ENCODE measurements around the gene ASB7.
A peak's percentile ranks its signal among the peaks of the same experiment; 100 is the strongest.

ASB7 gene

DNA sequence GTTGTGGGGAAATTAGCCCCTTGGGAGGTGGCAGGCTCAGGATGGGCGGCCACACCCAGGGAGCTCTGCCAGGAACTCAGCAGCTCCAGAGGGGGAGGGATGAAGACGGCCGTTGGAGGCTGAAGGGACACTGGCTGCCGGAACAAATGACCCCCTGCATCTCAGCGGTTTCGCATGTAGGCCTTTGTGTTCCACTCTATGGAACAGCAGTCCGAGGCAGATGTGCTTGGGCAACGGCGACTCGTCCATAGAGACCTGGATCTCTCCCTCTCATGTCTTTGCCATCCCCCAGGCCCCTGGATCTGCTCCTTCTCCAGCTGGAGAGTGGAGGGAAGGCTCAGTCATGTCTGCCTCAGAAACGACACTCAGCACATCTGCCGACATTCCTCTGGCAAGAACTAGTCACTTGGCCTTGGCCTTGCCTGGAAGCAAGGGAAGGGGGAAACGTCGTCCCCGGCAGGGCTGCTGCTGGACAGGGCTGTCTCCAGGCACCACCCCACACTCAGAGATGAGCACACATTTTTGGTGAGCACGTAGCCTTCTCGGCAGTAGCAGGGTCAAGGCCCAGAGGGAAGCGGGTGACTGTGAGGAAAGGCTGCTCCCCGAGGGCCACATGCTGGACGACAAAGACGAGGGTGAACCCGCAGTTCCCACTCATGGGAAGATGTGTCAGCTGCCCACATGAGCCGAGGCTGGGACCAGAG lies 83.8 kb downstream of the ASB7 start:
- no peak for DNase-seq (ENCODE audit: low read depth)

DNA sequence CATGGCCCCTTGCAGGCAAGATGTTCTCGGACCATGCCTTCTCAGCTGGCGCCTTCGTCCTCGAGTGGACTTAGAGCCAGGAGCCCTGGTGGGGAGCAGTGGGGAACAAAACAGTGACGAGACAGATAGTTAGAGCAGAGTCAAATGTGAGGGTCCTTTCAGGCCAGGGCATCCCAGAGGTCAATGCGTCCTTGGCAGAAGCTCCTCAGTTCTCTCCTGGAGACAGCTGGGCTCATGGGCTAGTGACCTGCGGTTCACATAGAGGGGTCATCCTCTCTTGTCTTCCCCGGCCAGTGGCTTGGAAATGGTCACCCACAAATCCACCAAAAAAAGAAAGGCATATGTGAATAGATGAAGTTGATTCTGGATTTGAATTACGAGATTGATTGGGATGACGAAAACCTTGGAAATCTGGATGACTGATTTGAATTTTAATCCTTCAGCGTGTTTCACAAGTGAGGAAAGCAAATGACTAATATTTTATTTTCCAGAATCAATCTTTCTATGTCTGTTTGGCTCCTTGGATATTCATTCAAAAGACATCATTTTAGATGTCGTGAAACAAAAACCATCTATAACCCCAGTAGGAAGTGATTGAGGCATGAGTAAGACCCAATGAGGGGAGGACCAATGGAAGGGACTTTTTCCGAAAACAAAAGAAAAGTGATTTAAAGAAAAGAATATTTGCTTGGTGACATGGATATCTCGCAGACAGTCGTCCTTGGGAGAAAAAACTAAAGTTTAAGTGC lies 84.5 kb downstream of the ASB7 start:
- peak; percentile 58 for DNase-seq (ENCODE audit: low read depth)

DNA sequence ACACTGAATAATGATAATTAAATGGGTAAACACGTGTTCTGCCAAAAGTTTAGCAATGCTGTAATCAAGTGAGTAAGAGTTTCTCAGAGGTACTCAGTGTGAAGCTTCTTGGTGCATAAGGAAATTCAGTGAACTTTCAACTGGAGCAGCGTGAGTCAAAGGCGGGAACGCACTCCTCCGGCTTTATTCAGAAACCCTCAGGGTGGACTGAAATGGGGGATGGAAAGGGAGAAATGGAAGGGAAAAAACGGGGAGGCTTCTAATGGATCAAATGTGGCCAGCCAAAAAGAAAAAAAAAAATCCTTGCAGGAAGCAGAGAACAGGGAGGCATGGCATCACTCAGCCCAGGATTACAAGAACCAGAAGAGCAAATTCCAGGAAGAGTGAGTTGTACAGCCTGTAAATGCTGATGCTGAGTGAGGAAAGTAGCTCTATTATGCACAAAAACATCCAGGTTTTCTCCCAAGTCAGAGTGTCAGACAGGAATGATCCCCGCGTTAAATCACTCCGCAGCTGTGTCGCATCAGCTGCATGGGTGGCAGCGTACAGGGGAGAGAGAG lies 85.3 kb downstream of the ASB7 start:
- DNase-seq (ENCODE audit: low read depth), result peak; percentile 78

DNA sequence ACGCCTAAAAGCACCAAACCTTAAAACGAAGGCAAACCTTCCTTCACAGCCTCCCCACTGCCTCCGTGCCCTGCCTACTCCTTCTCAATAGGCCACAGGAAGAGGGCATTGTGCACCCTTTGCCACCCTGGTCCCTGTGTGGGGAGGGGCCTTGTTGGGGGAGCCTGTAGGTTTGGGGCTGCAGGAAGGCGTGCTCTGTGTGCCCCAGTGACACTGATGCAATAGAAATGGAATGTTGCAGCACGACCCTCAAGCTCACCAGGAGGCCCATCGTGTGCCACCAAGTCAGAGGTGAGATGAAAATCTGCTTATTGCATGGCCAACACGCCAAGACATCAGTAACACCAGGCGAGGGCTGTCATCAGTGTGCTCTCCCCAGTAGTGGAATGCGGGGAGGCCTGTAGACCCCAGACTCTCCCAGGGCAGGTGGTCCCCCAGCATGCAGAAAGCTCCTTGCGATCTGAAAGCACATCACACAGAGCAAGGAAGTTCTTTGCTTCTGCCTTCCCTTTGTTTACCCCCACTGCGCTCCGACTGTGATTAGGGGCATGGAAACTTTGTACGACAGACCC lies 86.2 kb downstream of the ASB7 start:
- DNase-seq (ENCODE audit: low read depth), result no peak

DNA sequence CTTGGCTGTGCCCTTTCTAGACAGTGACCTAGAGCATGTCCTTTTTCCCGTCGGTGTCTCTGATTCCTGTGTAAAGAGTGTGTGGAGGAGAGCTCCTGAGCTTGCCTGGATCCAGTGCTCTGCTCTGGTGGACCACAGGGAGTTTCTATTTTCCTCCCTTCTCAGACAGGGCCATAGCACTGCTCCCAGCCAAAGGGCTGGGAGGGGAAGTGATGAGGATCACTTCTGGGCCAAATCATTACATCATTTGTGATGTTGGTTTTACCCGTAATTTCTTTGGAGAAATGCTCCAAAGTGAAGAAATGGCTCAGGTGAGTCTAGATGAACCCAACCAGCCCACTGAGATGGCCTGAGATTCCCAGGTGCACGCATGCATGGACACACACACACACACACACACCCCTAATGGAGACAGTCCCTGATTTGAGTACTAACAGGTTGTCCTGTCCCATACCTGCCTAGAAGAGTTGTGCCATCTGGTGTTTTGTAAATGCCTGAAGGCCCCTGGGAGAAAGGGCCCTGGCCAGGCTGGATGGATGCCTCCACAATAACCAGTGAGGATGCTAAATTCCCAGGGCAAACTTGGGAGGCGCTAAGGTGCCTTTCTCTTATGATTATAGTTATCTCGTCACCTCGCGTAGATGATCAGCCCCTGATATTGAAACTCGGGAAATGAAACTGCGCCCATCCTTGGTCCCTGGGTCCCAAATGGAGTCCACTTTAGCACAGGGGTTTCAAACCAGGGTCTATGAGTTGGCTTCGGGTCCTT lies 86.9 kb downstream of the ASB7 start:
- DNase-seq (ENCODE audit: low read depth), result no peak

DNA sequence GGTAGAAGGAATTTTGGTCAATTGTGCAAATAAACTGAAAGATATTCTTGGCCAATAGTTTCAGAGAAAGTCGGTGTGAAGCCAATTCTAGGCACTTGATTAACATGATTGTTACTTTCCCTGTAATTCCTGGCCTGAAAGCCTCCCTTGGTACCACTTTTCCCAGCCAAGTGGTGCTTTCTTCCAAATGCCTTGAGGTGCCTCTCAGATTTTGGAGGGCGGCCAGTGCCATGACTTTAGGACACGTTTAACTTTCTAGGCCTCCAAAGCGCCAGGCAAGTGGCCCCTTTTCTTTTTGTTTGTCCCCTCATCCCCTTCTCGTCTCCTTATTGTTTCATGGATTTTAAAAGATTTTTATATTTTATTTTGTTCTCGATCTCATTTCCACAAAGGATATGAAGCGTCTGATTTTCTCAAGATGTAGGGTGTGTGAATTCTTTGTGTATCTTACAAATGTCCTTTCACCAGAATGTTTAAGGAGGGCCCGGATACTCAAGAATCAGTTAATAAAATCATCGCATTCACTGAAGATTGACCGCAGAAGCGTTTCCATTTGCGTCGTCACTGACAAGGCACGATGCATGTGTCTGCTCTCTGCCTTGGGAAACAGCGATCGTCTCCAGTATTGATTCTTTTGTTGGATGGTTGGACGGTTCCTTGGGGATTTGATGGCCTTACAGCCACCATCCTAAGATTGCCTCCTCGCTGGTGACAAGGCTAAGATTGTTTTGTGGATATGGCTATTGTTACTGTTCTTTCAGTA lies 87.8 kb downstream of the ASB7 start:
- DNase-seq (ENCODE audit: low read depth), result no peak

DNA sequence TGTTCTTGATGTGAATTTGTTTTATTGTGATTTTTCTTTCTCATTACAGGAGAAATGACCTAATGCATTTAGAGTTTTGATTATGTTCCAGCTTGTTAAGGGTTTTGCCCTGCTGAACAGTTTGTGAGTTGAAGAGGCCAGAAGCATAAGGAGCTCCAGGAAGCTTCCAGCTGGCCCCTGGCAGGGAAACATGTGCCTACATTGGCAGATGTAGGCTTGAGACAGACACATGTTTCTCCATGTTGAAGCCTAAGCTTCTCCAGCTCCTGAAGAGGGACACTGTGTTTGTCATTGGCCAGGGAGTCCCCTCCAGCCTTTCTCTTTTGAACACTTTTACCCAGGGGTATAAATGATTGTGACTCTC lies 88.4 kb downstream of the ASB7 start:
- DNase-seq (ENCODE audit: low read depth), result no peak

DNA sequence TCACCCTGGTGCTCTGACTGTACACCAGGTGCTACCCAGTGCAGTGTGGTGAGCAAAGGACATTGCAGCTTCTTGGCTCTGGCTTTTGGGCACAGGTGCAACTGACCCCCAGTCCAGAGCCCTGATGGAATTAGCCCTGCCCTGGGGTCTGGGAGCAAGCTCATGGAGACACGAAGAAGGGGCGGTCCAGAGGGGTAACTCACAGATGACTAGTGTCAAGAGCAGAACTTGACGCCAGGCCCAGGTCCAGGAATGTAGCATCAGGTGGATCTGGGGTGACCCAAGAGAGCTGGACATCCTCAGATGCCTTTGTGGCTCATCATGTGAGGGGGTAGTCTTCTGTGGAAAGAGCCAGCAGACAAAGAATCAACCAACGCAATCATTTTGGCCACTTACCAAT lies 88.9 kb downstream of the ASB7 start:
- no peak for DNase-seq (ENCODE audit: low read depth)

DNA sequence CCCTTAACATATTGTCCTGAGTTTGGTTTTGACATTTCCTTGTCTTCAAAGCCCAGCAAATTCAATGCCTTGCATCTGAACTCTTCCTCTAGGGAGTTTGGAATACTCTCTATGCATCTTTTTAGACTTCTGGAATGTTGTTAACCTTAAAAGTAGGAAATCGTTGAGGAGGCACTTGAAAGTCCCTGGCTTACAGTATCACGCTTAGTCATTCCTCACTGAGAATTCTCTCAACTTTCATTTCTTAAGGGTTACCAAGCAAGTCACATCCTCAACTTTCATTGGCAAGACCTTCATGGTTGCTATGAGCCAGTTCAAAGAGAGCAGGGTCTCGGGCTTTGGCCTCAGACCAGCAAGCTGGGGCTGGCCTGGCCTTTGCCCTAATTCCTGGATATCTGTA lies 89.9 kb downstream of the ASB7 start:
- peak; percentile 58 for DNase-seq (ENCODE audit: low read depth)

DNA sequence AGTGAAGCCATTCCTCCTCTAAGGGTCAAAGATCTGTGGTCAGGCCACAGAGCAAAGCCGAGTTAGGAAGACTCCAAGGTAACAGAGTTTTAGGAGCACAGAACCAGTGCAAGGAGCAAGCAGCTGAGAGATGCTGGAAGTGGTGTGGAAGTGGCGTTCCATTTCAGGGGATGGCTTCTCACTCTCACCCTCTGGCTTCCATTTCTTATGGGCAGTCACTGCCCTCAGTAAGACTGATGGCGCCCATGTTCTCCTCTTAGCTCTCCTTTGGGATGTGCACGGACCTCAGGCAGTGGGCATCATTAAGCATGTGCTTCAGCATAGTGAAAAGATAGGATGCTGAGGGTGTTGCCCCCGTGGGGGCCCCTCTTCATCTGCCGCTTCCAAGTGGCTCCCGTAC lies 90.3 kb downstream of the ASB7 start:
- DNase-seq (ENCODE audit: low read depth), result no peak

DNA sequence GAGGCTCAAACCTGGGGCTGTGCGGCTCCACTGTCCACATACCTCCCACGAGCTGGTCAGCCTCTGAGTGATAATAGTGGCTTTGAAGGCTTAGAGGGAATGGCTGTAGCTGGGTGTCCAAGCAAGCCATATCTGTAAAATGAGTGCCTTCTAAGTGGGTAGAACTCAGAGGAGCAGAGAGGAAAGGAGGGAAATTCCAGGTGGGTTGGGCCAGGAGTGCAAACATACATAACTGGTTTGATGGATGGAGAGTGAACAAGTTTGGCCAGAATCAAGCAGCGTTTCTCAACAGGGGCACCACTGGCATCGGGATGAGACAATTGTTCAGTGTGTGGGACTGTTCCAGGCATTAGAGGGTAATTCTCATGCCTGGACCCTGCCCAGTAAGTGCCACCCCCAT lies 91.1 kb downstream of the ASB7 start:
- no peak for DNase-seq (ENCODE audit: low read depth)

DNA sequence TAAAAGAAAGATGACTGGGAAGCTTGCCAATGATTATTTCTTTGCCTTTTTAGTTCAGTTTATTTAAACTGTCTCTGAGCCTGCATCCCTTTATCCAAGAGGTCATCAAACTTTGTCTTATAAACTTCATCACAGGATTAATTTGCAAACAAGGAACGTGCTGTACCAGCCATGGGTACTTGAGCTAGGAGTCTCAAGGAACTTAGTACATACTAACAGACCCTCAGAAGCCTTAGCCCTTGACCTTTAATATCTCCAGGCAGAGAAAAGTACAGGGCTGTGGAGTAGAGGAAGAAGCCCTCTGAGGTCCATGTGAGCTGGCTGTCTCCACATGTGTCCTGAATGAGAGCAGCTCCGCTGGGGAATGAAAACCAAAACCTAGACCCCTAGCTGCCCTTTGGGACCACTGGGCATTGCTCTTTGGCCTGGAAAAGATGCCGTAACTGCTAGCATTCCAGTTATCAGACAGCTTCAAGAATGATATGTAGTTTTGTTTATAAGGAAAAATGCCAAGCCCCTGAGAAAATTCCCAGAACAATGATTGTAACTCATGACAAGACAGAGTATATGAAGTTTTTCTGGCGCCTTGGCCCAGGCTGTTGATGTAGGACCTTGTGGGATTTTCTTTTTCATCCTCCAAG lies 92.1 kb downstream of the ASB7 start:
- DNase-seq (ENCODE audit: low read depth), result peak; percentile 17

DNA sequence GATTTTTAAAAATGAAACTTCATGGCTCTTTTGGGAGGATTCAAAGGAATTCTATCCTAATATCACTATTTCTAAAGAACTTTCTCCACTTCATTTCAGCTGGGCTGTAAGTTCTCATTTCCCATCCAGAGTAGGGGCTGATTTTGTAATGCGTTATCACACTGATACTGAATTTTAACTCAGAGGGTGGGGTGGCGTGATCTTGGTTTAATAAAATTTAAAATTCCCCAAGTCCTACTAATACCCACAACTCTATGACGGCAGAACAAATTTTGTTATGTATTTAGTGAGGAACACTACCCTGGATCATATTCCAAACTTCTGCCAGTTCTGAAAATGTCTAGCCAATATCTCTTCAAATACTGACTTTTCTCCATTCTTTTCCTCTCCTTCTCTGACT lies 92.7 kb downstream of the ASB7 start:
- no peak for DNase-seq (ENCODE audit: low read depth)

DNA sequence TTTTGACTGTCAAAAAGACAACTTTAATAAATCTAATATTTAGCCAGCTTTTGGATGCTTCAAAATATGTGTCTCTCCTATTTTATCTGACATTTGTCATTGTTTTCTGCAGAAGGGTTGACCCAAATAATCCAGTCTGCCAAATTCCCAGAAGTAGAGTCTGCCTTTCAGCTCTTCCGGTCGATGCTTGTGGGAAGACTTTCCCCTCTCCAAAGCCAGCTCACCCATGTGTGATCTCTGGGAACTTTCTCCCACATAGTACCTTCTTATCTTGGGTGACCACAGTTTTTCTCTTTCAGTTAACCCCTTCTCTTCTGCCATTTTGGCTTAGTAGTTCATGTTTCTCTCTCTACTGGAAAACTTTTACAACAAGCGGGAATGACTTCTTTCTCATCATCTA lies 94.1 kb downstream of the ASB7 start:
- no peak for DNase-seq (ENCODE audit: low read depth)

Measured in iris pigment epithelial cell (primary cell).